HuH-7 (cell line): ENCODE results near the gene KCNJ9.
"Not testable (repeated sequence)": the region's sequence is repeated elsewhere in the genome, so short reads cannot be mapped to it uniquely, and the experiment has no call there.

ENCODE experiments used
- DNase-seq: peaks from one replicate; pipeline ENCODE4 v3.0.0; 2011; ENCODE audit warnings: low spot score

The KCNJ9 gene

DNA sequence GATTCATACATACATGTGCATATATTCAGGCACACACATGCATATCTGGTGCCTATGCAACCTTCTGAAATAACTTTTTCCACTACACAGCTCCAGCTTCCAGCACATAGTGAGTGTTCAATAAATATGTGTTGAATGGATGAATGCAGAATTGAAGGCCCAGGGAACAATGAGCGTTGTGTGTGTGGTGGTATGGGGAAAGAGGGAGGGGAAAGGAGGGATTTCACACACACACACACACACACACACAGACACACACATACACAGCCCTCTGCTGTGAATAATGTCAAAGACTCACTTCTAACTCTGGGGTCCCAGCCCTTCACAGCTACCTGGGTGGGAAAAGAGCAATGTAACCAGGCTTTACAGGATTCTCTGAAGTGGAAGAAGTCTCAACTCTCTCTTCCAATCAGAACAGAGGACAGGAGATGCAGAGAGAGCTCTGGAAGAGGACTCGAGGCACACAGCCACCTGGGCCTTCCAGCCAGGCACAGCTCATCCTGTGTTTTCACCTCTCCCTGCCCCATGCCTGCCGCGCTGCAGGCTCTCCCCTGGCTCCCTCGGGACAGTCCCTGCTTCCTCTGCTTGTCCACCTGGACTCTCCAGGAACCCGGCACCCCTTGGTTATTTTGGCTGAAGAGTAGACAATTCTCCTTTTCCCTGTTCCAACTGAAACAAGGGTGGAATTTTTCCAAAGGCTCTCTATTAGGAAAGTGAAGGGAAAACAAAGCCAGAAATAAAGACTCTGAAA is 22.5 kb downstream of the KCNJ9 start:
- no peak for DNase-seq

DNA sequence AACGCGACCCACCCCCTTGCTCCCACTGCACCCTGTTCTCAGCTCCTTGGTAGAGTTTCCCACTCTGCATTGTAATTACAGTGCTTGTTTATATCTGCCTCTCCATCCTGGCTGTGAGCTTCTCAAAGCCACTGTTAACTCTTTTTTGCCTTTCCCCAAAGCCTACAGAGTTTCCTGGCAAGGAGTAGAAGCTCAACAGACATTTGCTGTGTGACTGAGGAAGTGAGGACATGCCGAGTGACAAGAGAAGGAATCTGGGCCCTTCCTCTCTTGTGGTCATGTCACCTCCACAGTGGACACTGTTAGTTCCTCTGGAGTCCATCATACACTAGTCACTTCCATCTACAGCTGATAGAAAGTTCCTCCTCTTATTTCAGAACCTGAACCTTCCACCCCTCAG is 23.1 kb downstream of the KCNJ9 start:
- DNase-seq: no peak

DNA sequence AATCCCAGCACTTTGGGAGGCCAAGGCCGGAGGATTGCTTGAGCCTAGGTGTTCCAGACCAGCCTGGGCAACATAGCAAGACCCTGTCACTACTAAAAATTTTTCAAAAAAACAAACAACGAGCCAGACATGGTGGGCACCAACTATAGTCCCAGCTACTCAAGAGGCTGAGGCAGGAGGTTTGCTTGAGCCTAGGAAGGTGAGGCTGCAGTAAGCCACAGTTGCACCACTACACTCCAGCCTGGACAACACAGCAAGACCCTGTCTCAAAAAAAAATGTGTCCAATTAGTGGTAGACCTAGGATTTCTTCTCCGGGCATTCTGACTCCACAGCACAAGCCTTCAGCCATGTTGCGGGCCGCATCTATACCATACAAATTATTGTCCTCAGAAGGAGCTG is 23.8 kb downstream of the KCNJ9 start:
- DNase-seq: no peak

DNA sequence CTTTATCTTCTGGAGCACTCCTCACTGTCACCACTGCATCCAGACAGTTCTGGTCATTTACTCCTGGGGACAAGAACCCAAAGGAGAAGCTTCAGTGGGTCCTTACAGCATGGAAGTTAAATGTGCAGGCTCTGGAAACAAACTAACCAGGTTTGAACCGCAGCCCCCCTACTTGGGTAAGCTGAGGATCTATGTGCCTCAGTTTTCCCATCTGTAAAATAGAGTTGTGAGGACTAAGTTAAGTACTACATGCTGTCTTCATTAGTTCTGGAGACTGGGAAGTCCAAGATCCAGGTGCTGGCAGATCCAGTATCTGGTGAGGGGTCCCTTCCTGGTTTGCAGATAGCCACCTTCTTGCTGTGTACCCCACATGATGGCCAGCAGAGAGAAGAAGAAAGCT is 26.2 kb downstream of the KCNJ9 start:
- DNase-seq: no peak

DNA sequence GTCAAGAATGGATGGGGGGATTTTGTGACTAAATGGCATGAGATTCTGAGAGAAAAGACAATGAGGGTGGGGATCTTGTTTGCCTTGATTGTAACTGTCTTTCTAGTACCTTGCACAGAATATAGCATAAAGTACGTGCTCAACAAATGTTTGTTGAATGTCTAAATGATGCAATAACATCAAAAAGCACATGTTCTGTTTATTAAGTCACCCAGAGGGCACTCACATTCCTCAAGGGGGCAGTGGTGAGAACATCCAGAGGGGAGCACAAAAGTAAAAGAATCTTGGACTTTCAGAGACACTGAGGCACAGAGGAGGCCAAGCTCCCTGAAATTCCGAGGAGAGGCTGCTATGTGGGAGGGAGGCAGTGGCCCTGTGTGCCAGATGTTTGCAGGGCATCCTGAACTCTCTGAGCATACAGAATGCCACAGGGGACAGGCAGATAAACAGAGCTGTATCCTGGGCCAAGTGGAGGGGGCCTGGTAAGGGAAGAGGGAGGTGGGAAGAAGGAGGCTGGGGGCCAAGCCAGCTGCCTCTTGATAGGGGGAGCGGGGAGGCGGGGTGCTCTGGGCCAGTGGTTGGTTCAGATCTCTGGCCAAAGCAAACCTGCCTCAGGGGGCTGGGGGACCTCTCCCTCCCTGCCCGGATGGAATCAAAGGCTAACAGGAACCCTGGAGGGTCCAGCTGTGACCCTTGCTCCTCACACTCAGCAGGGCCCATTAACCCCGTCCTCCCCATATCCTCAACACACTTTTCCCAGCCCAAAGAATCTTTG is 27.7 kb downstream of the KCNJ9 start:
- DNase-seq: peak; percentile 41

DNA sequence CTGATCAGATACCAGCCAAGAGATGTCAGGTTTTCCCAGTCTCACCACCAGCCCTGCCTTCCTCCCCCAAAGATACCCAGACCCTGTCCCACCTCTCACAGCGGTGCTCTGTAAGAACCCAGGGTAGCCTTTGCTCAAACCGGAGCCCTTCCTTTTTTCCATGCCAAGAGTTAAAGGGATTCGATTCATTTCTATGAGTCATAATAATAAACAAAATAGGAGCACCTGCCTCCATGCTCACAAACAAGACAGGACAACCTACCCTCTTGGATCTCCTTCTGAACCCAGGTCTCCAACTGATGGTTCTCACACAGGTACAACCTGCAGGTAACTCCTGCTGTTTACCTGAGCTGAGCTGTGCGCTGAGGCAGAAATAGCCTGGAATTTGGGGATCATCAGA is 28.3 kb downstream of the KCNJ9 start:
- no peak for DNase-seq

DNA sequence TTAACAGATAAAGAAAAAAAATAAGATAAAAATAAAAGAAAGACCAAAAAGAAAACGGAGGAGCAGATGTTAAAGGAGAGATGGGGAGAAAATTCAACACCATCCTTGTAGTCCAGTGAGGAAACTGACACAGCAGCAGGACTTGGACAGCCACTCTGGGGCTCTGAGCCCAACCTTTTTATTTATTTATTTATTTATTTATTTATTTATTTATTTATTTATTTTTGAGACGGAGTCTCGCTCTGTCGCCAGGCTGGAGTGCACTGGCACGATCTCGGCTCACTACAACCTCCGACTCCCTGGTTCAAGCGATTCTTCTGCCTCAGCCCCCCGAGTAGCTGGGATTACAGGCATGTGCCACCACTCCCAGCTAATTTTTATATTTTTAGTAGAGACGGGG is 30.1 kb downstream of the KCNJ9 start:
- DNase-seq: not testable (repeated sequence)

DNA sequence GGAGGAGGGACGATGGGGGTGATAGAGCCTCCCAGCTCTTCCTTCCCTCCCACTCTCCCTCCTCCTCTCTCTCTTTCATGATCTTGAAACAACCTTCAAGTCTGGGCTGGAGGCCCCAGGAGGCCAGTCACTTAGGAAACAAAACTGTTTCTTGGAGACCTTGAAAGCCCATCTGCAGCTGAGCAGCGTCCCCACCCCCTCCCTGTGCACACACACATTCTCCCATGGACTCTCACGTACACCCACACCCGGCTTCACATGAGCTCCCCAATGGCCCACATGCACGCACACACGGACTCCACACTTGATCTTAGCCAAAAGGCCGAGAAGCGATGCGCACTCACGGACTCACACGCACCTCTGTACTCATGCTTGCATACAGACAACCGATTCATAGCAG is 31.0 kb downstream of the KCNJ9 start:
- DNase-seq: no peak

DNA sequence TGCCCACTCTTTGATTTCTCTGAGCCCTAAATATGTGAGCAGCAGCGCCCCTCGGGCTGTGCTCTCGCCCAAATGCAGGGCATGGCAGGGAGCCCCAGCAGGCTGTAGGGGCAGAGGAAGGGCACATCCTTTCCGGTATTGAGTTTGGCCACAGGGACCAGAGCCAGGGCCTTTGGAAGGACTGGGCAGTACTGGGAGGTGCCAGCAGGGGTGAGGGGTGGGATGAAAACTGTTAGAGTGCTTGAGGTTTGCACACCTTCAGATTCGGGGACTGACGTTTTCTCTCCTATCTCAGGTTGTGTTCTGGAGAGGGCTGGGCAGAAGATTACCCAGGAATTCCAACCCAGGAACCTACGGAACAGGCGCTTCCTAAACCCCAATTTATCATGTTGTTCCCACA is 32.1 kb downstream of the KCNJ9 start:
- DNase-seq: no peak

DNA sequence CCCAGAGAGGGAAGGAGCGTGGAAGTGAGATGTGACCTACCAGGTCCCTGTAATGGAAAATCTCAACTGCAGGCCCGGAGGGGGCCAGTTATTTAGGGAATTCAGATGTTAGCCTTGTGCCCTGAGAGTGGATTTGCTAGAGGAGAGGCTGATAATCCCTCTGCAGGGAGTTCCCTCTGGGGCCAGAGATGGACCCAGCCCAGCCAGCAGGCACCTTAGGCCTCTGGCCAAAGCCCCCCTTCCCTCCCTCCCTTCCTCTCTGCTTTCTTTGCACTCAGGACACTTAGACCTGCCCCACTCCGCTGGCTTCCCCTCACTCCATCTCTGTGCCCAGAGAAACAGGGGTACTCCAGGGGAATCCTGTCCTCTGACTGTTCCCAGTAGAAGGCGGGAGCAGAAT is 32.7 kb downstream of the KCNJ9 start:
- DNase-seq: no peak

DNA sequence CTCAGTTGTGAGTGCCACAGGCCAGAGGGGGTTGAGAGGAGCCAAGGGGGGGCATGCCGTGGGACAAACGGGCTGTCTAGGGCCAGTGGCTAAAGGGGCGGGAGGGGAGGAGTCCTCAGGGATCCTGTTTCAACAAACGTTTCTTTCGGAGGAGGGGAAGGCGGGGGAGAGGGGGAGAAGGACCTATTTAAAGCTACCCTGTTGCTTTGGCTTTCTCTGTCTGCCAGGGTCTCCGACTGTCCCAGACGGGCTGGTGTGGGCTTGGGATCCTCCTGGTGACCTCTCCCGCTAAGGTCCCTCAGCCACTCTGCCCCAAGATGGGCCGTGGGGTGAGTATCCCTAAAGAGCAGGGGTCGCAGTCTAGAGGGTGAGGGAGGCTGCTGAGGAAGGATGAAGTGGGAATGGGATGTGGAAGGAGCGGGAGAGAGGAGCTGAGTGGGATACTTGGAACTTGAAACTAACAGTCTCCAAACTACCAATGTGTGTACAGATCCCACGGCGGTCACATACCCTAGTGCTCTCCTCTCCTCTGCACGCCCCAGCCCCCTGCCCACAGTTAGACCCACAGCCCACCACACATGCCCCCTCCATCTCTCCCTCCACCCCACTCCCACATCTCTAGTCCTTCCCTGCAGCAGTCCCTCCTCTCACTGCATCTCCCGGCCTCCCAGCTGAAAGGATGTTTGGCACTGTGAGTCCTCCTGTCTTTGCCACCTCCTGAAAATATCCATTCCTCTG is 34.4 kb downstream of the KCNJ9 start, which contains the start of gene ATP1A2:
Gene ATP1A2 (plus strand): TSS at position 215 of the 738 bp plus-strand sequence. CDS start 103 bp downstream, at position 318.
- no peak for DNase-seq

DNA sequence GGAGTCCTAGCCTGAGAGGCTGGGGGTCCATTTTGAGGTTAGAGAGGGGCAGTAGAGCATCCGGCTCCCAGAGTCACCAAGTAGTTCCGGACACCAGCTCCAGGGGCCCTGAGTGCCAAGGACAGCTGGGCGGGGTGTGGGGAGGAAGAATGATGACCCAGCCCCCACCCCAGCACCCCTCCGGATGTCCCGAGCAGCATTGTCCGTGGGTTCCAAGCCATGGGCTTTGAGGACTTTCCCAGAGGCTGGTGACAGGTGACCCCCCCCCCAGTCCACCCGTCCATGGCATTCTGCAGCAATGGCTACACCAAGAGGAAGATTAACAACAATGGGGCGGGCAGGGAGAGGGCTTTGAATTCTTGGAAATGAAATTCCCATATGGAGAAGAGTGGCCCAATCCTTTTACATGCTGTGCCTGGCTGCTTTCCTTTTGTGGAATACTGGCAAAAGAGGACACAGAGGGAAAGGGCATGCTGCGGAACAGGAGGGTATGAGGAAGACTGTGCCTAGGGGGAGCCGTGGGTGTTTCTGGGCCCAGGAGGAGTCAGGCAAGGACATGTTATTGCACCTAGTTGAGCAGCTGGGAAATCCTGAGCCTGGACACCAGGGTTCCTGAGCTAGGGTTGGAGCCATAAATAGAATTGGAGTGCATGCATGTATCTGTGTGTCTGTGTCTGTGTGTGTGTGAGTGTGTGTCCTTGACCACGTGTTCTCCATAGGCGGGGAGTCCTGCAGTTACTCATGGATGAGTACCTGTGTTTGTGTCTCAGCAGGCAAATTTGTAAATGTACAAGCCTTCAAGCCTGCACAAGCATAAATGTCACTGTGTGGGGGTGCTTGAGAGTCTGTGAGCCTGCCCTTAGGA is 35.2 kb downstream of the KCNJ9 start:
- no peak for DNase-seq

DNA sequence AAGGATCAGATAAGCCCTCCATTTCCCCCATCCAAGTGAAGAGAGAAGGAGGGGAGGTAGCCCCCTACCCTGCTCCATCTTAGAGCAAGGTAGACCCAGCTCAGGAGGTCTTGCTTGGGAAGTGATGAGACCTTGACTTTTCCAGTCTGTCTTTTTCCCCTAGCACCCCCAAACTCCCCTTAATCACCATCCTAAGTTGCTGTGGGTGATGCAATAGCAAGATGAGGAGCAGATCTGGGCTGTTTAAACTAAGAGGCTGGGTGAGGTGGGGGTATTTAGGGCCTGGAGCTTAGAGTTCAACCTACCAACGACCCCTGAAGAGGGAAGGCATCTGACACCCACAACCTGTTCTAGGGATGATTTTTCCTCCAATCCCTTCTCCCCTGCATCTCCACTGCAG is 36.0 kb downstream of the KCNJ9 start:
- DNase-seq: no peak

DNA sequence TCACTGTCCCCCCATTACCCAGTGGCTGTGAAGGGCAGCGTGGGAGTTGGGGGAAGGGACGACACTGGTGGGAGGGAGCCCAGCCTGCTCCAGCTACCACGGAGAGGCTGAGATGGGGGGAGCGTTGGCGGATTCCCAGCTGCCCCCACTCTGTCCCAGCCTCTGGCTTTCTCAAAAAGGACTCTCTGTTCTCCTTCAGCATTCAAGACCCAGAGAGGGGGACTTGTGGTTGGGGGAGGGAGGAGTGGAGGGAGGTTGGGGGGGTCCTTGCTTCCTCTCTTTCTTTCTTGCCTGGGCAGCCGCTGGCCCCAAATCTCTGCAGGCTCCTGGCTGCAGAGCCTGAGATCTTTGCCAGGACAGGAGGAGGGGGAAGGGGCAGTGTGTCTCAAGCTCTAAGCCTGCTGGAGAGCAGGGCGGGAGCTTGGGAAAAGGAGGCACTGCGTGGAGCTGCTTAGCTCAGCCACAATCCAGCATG is 36.4 kb downstream of the KCNJ9 start:
- no peak for DNase-seq

DNA sequence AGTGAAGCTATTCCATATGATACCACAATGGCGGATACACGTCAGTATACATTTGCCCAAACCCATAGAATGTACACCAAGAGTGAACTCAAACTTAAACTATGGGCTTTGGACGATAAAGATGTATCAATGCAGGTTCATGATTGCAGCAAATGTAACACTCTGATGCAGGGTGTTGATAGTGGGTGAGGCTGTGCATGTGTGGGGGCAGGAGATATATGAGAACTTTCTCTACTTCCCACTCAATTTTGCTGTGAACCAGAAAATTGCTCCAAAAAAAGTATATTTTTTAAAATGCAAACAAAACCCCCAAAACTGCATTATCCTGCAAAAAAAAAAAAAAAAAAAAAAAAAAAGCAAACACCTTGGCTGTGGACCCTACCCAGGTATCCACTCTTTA is 37.6 kb downstream of the KCNJ9 start:
- no peak for DNase-seq

DNA sequence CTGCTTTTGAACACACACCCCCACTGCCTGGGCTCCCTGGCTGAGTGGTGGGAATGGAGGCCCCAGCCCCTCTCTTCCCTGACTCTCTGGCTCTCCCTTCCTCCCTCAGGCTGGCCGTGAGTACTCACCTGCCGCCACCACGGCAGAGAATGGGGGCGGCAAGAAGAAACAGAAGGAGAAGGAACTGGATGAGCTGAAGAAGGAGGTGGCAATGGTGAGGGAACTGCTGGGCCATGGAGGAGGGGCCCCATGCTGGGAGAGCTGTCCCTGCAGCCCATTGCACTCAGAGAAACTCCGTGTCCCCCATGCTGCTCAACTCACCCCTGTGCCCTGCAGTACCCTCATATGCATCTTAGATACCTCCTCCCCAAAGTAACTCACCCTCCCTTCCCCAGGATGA is 39.5 kb downstream of the KCNJ9 start:
- no peak for DNase-seq

DNA sequence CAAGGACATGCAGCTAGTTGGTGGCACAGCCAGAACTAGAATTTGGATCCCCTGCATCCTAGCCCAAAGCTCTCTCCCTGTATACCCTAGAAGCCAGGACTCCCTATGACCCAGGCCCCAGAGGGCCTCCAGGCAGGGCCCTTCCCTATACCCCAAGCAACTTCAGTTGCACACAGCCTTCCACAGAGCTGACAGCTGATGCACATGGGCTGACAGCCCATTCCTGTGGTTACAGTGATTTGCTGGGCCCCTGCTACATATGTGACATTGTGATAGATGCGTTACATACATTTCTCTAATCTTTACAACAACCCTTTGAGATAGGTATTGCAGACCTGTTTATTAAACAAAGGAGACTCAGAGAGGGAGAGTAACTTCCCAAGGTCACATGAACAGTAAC is 40.0 kb downstream of the KCNJ9 start:
- DNase-seq: no peak

DNA sequence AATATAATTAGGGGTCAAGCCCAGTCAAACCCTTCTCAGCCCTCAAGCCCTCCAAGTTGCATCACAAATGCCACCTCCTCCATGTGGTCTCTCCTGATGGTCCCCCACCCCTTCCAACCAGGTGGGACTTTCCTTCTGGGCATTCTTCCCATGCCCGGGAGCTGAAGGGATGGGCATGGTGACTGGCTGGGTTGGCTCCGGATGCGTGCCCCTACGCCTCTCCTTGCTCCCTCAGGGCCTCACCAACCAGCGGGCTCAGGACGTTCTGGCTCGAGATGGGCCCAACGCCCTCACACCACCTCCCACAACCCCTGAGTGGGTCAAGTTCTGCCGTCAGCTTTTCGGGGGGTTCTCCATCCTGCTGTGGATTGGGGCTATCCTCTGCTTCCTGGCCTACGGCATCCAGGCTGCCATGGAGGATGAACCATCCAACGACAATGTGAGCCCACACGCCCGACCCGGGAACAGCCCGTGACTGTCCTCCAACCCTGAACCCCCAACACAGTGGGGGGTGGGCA is 41.7 kb downstream of the KCNJ9 start:
- no peak for DNase-seq

DNA sequence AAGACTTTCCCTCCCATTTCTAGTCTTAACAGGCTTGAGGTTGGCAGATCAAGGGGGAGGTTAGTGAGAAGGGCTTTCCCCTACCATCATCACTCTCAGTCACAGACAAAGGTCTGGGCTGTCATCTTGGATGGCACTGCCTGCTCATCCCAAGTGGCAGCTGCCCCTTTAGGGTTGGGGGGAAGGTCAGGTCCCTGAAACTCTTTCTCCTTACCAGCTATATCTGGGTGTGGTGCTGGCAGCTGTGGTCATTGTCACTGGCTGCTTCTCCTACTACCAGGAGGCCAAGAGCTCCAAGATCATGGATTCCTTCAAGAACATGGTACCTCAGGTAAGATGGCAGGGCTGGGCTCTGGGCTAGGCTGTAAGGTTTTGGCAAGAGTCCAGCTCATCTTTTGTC is 42.4 kb downstream of the KCNJ9 start:
- no peak for DNase-seq

DNA sequence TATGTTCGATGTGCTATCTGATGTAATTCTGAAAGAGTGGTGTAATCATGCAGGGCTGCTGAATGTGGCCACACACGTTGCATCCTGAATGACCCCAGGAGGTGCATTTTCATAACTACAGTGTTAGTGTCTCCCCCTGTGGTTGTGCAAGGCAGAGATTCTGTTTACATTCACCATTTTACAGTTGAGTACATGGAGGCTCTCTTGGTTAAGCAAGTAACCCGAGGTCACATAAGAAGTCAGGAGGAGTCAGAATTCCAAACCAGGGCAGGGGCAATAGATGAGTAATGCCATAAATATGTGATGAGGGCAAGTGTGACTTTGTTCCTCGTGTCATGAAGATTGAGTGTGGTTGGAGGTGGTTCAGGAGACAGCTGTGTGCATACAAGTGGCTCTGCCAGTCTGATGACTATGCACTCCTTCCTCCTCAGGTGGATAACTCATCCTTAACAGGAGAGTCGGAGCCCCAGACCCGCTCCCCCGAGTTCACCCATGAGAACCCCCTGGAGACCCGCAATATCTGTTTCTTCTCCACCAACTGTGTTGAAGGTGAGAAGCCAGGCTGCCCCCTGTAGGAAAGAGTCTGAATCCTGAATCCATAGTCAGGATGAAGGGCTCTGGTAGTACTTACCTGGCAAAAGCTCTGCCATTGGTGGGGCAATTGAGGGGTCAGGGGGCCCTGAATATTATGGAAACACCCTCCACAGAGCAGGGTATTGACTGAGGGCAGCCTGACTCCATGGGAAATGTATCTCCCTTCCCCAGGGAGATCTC is 43.6 kb downstream of the KCNJ9 start:
- peak; percentile 51 for DNase-seq

DNA sequence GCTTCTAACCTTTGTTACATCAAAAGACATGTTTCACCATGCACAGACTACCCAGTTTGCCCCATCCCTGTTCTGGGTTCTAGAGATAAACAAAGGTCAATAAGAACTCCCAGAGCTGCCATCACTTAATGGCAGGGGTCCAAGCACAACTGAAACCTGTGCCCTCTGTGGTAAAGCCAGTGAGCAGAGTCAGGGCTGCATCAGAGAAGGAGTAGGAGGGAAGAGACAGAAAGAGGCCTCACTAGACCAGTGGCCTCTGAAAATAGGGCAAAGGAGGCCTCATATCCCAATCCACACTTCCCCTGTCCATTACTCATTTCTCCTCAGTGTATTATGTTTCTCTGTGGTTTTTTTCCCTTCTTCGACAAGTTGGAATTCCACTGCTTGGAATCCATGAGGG is 44.4 kb downstream of the KCNJ9 start:
- no peak for DNase-seq
